Kidney capillary endothelial cell (primary cell): ENCODE results near the gene PLCL2.
"Not testable (repeated sequence)": the region's sequence is repeated elsewhere in the genome, so short reads cannot be mapped to it uniquely, and the experiment has no call there.

Experiments
- DNase-seq: peaks from one replicate; pipeline ENCODE4 v3.0.0-alpha.2; 2018; ENCODE audit warnings: low spot score

PLCL2 gene

GRCh38 chr3:17079933-17080332 is 195.2 kb downstream of the PLCL2 start:
- DNase-seq, result no peak

- DNase-seq, result no peak
These were observed 196.8 kb downstream of the PLCL2 start for GRCh38 chr3:17081520-17081919.

GRCh38 chr3:17087509-17087908 is 202.8 kb downstream of the PLCL2 start:
- no peak for DNase-seq

GRCh38 chr3:17088017-17088416 is 203.3 kb downstream of the PLCL2 start:
- DNase-seq, result no peak

- no peak for DNase-seq
These were observed 204.0 kb downstream of the PLCL2 start for GRCh38 chr3:17088602-17089313.

GRCh38 chr3:17089314-17089700 is 204.6 kb downstream of the PLCL2 start:
- no peak for DNase-seq

GRCh38 chr3:17090280-17090983 is 205.7 kb downstream of the PLCL2 start:
- DNase-seq, result no peak

- DNase-seq, result no peak
These were observed 207.3 kb downstream of the PLCL2 start for GRCh38 chr3:17091910-17092582.

GRCh38 chr3:17092583-17092933 is 207.8 kb downstream of the PLCL2 start:
- DNase-seq, result no peak

DNA sequence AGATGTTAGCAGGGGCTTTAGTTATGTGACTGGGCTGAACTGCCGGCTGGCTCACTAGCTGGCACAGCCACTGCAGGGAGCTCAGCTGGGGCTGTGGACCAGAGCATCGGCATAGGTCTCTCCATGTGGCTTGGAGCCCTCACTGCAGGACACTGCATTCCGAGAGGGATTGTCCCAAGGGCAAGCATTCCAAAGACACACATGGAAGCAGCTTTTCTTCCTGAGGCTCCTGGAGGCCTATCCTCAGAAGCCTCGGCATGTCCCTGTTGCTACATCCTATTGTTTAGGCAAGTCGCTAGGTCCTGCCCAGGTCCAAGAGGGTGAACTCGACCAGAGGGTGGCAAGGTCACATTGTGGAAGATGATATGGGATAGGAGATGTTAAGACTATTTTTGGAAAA is 209.8 kb downstream of the PLCL2 start:
- DNase-seq, result no peak

GRCh38 chr3:17103579-17103978 is 218.8 kb downstream of the PLCL2 start:
- DNase-seq, result no peak

DNA sequence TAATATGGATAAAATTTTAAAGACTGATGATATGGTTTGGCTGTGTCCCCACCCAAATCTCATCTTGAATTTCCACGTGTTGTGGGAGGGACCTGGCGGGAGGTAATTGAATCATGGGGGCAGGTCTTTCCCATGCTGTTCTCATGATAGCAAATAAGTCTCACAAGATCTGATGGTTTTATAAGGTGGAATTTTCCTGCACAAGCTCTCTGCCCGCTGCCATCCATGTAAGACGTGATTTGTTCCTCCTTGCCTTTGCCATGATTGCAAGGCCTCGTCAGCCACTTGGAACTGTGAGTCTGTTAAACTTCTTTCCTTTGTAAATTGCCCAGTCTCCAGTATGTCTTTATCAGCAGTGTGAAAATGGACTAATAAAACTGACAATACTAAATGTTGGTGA is 222.0 kb downstream of the PLCL2 start:
- DNase-seq, result not testable (repeated sequence)

- no peak for DNase-seq
These were observed 226.1 kb downstream of the PLCL2 start for GRCh38 chr3:17110660-17111396.

DNA sequence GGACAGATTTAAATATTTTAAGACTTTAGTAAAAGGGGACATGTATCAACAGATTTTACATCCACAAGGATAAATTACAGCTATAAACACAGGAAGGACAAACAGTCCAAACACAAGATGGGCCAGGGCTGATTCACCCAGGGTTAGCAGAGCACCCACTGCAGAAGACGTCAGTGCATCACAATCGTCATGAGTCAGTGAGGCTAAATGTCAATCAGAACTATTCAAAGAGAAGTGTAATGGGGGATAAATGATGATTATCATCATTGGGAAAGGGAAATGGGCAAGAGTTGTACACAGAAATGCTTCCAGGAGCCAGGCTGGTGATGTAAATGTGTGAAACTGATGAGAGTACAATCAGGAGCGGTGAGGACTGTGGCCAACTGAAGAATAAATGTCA is 226.8 kb downstream of the PLCL2 start:
- DNase-seq, result no peak

DNA sequence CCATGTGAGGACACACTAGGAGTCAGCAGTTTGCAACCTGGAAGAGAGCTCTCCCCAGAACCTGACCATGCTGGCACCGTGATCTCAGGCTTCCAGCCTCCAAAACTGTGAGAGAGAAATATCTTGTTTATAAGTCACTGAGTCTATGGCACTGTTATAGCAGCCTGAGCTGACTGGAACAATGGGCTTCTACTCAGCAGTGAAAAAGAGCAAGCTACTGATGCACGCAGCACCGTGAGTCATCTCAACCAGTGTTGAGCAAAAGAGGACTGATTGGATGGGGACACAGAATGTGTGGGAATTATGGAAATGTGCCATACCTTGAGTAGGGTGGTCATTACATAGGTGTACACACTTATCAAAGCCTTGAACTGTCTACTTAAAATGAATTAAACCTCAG is 230.4 kb downstream of the PLCL2 start:
- DNase-seq, result no peak

DNA sequence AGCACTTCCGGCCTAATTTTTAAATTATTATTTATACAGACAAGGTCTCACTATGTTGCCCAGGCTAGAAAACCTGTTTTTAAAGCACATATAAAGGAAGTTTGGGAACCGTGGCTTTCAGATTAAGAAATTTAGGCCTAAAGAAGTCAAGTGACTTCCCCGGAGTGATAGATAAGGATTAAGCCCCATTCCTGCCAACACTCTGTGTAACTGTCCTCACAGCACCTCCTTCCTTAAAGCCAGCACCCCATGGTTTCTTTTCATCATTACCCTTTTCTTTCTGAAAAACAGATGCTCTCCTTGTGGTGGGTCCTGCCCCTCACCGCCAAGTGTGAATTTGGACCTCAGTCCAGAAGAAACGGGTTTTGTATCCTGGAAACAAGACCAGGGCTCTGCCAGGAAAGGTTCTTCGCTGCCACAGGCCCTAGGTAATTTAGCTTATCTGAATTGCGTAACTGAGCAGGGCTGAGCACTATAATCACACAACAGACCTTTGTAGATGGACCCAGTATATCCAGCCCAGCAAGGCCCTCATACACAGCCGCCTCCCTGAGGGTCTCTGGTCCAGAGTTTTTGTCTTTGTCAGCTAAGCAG is 231.3 kb downstream of the PLCL2 start:
- DNase-seq, result no peak

DNA sequence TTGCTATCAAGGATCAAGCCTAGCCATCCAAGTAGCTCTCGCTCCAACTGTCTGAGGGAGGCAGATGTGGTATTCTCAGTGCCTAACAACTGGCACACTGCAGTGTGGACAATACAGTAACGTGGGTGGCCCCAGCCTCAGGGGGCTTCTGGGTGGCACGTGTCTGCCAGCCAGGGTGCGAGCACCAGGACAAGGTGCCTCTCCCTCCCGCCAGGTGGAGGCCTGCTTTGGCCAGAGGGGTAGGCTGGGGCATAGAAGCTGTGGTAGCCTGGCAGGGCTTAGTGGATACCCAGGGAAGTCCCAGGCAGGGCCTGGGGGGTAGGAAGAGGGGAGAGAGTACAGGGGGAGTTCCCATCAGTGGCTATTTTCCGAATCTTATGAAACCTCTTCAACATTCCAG is 234.0 kb downstream of the PLCL2 start:
- no peak for DNase-seq

DNA sequence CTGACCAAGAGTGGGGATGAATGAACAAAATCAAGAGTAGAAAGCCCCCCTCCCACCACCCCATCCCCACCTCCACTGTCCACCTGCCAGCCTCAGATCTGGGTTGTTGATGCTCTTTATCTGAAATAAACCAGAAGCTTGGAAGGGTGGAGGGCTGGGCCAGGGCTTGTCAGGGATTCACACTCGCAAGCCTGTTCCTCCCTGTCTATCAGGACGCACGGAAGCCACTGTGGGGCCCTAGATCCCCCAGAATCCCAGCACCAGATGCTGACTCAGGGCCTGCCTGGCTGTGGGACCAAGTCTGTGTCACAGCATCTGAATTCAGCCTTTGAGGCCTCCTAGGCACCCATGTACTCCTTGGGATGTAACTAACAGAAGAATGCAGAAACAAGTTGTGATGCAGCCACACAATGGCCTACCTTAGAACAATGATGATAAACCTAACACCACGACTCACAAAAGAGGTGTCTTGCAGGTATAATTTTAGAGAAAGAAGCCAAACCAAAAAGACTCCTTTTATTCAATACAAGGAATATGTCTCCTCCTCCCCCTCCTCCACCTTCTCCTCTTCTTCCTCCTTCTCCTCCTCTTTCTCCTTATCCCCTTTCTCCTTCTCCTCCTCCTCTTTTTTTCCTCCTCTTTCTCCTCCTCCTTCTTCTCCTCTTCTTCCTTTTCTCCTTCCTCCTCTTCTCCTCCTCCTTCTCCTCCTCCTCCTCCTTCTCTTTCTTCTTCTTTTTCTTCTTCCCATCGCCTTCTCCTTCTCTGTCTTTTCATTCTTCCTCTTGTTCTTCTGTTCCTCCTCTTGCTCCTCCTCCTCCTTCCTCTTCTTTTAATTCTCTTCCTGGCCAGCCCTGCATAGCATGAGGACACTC is 234.7 kb downstream of the PLCL2 start:
- no peak for DNase-seq

GRCh38 chr3:17120115-17120514 is 235.4 kb downstream of the PLCL2 start:
- DNase-seq, result no peak

- DNase-seq, result no peak
These were observed 236.6 kb downstream of the PLCL2 start for GRCh38 chr3:17121336-17121735.

GRCh38 chr3:17122758-17123157 is 238.0 kb downstream of the PLCL2 start:
- no peak for DNase-seq
